Measurements from ENCODE around the gene SLC6A7.
"Not testable (repeated sequence)": the region's sequence is repeated elsewhere in the genome, so short reads cannot be mapped to it uniquely, and the experiment has no call there.

Gene SLC6A7

GRCh38 chr5:150241298-150242160 is 51.7 kb downstream of the SLC6A7 start:
- no peak for DNase-seq (ENCODE audit: low read depth in 4 of 4, low spot score in 1 of 4)

DNA sequence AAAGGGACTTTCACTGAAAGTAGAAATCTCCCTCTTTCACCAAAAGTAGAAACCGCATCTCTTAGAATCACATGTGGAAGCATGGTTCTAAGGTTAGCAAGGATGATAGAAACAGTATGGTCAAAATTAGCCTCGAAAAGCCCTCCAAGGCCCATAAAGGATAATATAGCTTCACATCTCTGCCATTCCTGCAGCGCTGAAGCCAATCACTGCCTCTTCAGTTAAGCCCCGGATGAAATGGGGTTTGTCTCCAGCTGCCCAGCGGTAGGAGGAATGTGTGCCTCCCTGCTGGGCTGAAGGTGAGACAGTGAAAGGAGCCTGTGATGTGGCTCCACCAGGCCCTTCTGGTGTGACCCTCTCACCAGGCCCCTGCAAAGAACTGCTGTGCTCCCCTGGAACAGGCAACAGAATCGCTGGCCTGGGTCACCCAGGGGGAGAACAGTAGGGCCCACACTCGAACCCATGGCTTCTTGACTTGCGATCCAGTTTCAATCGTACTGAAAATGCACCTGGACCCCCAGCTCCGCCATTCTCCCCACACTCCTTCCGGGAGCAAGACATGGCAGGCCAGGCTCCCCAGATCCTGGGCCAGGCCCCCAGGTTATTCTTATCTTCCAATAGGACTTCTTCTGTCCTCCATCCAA is 52.5 kb downstream of the SLC6A7 start:
- DNase-seq (ENCODE audit: low read depth in 4 of 4, low spot score in 1 of 4), result no peak

- DNase-seq (ENCODE audit: low read depth in 4 of 4, low spot score in 1 of 4), result no peak
Observed at GRCh38 chr5:150243590-150243989, 53.7 kb downstream of the SLC6A7 start.

GRCh38 chr5:150244209-150244608 is 54.3 kb downstream of the SLC6A7 start:
- no peak for DNase-seq (ENCODE audit: low read depth in 4 of 4, low spot score in 1 of 4)

- DNase-seq (ENCODE audit: low read depth in 4 of 4, low spot score in 1 of 4), result no peak
Observed at GRCh38 chr5:150245111-150245789, 55.4 kb downstream of the SLC6A7 start.

DNA sequence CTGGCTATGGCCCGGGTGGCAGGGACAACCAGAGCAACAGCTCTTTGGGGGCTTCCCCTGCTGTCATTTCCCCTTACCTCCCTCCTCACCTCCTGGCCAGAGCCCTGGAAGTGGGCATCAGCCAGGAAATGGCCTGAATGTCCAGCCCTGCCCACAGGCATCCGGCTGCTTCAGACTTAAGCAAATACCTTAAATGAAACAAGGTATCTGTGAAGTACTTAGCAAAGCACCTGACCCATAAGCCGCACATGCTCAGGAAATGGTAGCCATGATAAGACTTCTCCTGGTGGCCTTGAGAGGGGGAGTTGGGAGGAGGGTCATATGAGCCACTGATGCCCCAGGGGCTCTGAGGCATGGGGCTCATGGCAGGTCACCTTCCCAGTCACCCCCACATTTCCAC is 55.9 kb downstream of the SLC6A7 start:
- DNase-seq (ENCODE audit: low read depth in 4 of 4, low spot score in 1 of 4), result no peak

- DNase-seq (ENCODE audit: low read depth in 4 of 4, low spot score in 1 of 4), result no peak
Observed at GRCh38 chr5:150246429-150246828, 56.6 kb downstream of the SLC6A7 start.

DNA sequence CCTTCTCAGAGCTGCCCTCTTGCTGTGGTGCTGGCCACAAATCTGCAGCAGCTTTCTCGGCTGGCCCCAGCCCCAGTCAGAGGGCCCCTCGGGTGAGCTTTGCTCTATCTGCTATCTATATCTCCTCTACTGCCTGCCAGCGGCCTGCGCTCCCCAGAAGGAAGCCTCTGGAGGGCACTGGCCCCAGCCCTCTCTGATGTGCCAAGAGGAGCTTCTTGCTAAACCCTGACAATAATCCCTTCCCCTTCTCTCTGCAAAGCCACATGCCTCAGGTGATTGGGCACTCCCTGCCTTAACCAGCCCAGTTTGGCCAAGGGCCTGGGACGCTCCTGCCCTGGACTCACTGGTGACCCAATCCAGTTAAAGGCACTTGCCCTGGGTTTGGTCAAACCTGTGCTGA is 57.0 kb downstream of the SLC6A7 start:
- no peak for DNase-seq (ENCODE audit: low read depth in 4 of 4, low spot score in 1 of 4)

GRCh38 chr5:150247726-150248125 is 57.9 kb downstream of the SLC6A7 start:
- no peak for DNase-seq (ENCODE audit: low read depth in 4 of 4, low spot score in 1 of 4)

DNA sequence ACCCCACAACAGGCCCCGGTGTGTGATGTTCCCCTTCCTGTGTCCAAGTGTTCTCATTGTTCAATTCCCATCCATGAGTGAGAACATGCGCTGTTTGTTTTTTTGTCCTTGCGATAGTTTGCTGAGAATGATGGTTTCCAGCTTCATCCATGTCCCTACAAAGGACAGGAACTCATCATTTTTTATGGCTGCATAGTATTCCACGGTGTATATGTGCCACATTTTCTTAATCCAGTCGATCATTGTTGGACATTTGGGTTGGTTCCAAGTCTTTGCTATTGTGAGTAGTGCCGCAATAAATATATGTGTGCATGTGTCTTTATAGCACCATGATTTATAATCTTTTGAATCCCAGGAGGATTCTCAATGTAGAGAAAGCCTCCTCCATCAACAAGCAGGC is 58.6 kb downstream of the SLC6A7 start:
- not testable (repeated sequence) for DNase-seq (ENCODE audit: low read depth in 4 of 4, low spot score in 1 of 4)

GRCh38 chr5:150248946-150249345 is 59.1 kb downstream of the SLC6A7 start:
- no peak for DNase-seq (ENCODE audit: low read depth in 4 of 4, low spot score in 1 of 4)

DNA sequence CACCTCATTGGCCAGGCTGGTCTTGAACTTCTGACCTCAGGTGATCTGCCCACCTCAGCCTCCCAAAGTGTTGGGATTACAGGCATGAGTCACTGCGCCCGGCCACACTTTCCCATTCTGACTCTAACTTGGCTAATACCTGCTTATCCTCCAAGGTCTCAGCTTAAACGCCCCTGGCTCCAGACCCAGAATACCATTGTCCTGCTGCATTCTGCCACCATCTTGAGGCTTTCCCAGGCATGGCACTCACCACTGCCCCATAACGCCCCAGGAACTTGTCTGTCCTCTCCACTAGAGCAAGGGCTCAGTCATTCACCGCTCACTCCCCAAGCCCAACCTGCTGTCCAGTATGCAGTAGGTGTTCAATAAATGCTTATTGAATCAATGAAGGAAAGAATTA is 59.9 kb downstream of the SLC6A7 start:
- no peak for DNase-seq (ENCODE audit: low read depth in 4 of 4, low spot score in 1 of 4)

- no peak for DNase-seq (ENCODE audit: low read depth in 4 of 4, low spot score in 1 of 4)
Observed at GRCh38 chr5:150251504-150251903, 61.6 kb downstream of the SLC6A7 start.

DNA sequence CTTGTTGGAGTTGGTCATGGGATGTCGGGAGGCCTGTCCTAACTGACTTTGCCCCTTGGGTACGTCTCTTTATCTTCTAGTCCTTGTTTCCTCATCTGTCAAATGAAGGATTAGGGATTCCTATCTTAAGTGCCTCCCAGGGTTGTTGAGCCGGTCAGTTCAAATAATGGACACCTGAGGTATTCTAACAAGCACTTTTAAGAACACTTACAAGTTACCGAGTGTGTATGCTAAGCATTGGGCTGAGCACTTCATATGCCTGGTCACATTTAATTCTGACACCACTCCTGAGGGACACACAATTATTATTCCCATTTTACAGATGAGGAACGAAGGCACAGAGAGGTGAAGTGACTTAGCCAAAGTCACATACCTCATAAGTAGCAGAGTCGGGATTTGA is 62.6 kb downstream of the SLC6A7 start:
- no peak for DNase-seq (ENCODE audit: low read depth in 4 of 4, low spot score in 1 of 4)

- DNase-seq (ENCODE audit: low read depth in 4 of 4, low spot score in 1 of 4), result no peak
Observed at GRCh38 chr5:150253416-150254208, 63.8 kb downstream of the SLC6A7 start.

GRCh38 chr5:150254363-150254762 is 64.5 kb downstream of the SLC6A7 start:
- no peak for DNase-seq (ENCODE audit: low read depth in 4 of 4, low spot score in 1 of 4)

GRCh38 chr5:150254774-150255173 is 64.9 kb downstream of the SLC6A7 start:
- DNase-seq (ENCODE audit: low read depth in 4 of 4, low spot score in 1 of 4), result no peak

DNA sequence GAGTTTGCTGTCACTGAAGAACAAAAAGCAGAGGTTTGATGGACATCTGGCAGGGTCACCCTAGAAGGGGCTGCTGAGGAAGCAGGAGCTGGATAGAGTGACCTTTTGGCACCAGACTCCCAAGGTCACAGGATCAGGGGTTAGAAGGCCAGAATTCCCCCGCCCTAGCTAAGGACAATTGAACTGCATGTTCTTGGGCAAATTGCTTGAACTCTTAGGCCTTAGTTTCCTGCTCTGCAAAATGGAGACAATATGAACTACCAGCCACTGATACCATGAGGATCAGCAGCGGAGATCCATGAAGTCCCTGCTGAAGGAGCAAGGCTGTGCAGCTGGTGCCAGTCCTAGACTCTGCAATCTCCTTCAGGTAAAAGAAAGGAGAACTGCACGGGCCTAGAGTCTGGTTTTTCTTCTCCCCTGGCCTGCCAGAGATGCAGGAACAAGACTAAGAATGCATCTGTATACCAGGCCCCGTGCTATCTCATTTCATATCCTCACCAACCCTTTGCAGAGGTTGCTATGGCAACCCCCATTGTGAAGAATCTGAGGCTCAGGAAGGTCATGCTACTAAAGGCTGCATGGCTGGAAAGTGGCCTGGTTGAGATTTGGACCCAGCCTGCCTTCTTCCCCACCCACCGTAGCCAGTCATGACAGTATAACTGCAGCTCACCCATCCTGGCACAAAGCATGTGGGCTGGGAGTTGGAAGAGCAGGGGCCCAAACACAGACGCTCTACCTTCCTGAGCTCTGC is 66.0 kb downstream of the SLC6A7 start:
- no peak for DNase-seq (ENCODE audit: low read depth in 4 of 4, low spot score in 1 of 4)

- DNase-seq (ENCODE audit: low read depth in 4 of 4, low spot score in 1 of 4), result no peak
Observed at GRCh38 chr5:150256410-150257064, 66.7 kb downstream of the SLC6A7 start.

DNA sequence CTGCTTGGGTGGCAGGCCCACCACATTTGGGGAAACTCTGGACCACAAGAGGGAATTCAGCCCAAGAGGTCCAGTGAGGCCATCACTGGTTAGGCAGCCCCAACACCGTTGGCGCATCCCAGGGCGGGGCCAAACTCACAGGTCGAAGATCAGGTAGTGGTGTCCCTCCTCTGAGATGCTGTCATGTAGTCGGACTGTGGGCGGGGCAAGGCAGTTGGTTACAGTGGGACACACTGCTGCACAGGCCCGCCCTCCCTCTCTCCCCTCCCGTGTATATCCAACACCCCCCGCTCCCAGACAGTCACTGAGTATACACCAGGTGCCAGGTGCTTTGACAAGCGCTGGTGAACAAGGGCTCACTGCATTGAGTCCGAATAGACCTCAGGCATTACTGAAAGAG is 67.6 kb downstream of the SLC6A7 start:
- no peak for DNase-seq (ENCODE audit: low read depth in 4 of 4, low spot score in 1 of 4)
